GM21737 (cell line): ENCODE measurements around the gene GHR.

ENCODE experiments used
- ATAC-seq: cut with Tn5 transposase; IDR thresholded peaks from one replicate; pipeline ENCODE4 v1.9.1; 2021; ENCODE audit warnings: mild to moderate bottlenecking, moderate library complexity; ENCODE audit not compliant: unreplicated experiment

GHR gene

DNA sequence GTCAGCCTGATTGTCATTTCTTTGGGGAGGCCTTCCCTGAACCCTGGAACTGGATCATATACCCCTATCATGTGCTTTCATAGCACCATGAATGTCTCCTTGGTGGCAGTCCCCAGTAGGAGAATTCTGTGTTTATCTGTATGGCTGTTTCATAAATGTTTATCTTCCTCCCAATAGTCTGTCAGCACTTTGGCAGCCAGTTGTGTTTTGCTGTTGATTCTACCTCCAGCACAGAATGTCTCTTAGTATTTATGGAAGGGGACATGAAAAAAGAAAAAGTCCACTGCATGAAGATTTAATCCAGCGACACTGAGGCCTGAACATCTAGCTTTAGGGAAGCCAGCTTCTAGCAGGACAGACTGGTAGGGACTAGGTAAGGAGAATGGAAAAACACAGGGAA is 38.3 kb downstream of the GHR start:
- no peak for ATAC-seq

GRCh38 chr5:42462083-42462482 is 38.8 kb downstream of the GHR start:
- no peak for ATAC-seq

DNA sequence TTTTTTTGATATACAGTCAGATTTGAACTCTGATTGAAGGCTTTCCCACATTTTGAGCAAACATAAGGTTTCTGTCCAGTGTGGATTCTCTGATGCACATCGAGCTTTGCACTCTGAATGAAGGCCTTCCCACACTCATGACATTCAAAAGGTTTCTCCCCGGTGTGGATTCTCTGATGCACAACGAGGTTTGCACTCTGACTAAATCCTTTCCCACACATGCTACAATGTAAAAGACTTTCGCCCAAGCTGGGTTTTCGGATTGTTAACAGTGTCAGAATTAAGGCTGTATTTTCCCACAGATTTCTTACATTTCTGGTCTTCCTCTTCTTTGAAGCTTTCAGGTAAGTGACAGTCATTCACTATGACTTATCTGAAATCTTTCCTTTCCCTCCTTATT is 44.3 kb downstream of the GHR start:
- no peak for ATAC-seq

DNA sequence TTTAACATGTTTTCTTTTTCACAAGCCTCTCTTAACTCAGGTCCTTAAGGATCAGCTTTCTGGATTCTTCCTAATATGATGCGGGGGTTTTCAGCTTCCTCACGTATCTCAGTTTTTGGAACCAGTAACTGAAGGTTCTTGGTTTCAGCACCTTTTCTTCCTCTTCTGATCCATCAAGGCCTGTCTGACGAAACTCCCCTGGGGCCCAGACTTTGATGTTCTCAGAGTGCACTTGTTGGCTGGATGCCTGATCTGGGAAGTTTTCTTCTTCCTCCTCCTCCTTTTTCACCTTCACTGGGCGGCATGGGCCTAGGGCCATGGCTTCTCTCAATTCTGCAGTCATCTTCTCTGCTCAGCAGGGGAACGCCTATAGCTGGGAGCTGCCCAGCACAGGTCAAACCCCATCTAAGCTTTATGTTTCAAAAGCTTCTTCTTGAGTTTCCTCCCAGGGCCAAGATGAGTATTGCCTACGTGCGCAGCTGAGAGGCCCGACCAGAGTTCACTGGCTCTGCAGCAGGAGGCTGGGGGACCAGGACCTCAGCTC is 44.8 kb downstream of the GHR start:
- no peak for ATAC-seq

GRCh38 chr5:42483472-42484154 is 60.4 kb downstream of the GHR start:
- ATAC-seq = no peak

- ATAC-seq = no peak
Observed at GRCh38 chr5:42487077-42487476, 63.8 kb downstream of the GHR start.

GRCh38 chr5:42487821-42488220 is 64.6 kb downstream of the GHR start:
- no peak for ATAC-seq

DNA sequence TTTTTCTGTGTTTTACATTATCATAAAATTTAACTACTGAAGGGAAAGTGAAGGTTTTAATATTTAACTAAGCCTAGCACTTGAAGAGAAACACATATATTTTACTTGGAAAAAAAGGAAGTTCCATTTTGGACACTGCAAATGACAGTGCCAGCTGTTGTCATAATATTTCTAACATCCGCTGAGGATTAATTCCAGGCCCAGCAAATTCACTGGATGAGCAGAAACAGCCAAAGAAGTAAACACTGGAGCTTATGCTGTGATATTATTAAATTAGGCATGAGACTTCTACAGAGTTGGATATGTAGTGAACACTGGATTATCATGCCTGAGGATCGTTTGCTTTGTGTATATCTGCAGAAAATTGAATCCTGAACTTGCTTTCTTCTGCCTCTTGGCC is 67.6 kb downstream of the GHR start:
- no peak for ATAC-seq

GRCh38 chr5:42491699-42492098 is 68.5 kb downstream of the GHR start:
- no peak for ATAC-seq

DNA sequence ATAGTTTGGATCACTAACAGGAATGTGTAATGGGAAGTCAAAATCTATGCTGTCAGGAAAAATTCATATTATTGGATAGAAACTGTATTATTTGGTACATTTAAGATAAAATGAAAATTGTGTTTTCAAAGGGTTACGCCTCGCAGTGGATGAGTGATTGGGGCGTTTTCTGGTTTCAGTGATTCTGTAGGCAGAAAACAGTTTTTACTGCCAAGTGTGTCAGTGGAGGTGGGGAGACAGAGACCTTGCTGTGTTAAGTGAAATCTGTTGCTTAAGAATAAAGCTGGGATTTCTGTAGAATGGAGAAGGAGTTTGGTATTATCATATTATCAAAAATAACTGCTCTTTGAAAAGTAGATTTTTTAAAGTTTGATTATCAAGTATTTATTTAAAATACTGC is 69.7 kb downstream of the GHR start:
- no peak for ATAC-seq

DNA sequence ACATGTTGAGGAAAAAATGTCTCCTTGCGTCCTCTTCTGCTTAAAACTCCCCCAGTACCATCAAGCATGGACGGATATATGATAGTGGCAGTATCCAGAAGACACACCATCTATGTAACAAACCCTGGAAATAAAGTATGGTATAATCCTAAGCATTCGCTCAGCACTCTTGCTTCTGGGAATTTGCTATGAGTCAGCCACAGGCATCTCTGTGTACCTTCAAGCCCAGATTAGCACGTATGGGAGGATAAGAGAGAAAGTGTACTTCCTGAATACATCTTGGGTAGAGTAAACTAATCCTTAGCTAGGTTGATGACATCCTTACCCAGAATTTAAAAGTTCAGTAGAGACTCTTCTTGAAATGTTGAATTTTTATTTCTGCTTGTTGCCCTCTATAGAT is 71.2 kb downstream of the GHR start:
- no peak for ATAC-seq

GRCh38 chr5:42495914-42496313 is 72.7 kb downstream of the GHR start:
- ATAC-seq = no peak

DNA sequence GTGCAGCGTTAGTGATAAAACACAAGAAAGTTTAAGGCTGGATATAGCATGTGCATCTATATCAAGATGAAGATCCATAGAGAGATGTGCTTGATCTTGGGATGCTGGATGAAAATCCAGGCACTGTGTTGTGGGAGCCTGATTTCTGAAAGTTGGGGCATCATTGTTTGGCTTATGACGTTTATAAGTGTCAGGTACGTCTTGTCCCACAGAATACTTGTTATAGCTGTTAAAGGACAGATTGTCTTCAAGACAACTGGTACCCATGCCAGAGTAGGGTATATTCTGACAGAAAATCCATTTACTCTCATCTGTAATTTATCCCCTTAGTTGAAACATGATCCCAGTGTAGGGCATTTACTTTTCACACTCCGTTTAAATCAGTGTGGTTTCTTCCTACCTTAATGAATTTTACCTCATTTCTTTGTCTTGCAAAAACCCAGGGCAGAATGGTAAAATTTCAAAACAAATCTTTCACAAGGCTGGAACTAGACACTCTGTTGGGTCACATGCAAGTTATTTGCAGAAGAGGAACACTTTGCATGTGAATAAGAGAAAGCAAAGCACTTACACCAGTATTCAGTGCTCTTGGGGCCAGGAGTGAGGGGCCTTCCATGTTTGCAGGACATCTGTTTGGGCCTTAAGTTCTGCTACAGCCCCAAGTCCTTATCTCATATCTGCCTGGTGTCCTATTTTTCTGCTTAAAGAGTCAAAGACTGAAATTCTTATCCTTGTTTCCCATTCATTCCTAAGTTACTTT is 73.3 kb downstream of the GHR start:
- ATAC-seq = no peak

- ATAC-seq = no peak
Observed at GRCh38 chr5:42498000-42498399, 74.8 kb downstream of the GHR start.

GRCh38 chr5:42499016-42499415 is 75.8 kb downstream of the GHR start:
- no peak for ATAC-seq

- ATAC-seq = no peak
Observed at GRCh38 chr5:42500003-42500599, 76.9 kb downstream of the GHR start.

- ATAC-seq = no peak
Observed at GRCh38 chr5:42502613-42503470, 79.6 kb downstream of the GHR start.

DNA sequence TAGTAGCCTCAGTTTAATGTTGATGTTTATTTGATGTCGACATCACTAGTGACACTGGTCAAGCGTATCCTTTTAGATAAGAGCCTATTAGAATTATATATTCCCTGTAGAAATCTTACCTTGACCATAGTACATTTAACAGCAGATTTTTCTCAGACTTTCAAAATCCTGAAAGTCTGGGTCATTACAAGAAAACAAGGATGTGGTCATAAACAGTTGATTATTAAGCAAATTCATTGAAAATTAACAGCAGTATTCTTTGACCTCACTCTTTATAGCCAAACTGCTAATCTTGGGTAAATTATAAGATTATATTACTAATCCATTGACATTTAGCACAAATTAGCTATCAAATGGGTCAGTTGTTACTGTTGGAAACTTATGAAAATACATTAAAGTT is 83.4 kb downstream of the GHR start:
- no peak for ATAC-seq

DNA sequence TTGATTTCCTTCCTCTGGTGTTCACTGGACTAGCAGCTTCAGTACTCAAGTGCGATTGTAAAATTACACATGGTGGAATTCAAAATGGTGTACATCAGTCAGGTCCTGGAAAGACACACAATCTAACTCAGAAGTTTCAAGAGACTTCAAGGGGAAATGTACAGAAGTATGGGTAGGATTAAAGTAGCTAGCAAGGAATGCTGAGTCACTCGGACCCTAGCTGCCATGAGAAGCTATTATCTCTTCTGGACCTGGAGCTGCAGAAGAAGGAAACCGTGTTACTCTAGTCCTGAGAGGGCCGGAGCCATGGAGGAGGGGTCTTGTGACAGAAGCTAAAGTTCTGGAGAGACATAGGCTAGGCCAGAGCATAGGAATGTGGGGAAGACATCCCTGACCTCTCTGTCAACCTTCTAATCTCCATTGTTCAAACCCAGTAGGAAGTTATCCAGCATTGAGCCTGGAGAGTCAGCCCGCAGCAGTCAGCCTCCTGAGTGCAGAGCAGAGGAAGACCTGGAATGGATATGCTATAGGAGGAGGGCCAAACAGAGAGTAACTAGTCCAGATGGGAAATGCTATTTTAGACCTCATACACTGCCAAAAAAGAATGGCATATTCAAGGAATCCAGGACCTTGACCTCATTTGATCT is 84.3 kb downstream of the GHR start:
- ATAC-seq = no peak

DNA sequence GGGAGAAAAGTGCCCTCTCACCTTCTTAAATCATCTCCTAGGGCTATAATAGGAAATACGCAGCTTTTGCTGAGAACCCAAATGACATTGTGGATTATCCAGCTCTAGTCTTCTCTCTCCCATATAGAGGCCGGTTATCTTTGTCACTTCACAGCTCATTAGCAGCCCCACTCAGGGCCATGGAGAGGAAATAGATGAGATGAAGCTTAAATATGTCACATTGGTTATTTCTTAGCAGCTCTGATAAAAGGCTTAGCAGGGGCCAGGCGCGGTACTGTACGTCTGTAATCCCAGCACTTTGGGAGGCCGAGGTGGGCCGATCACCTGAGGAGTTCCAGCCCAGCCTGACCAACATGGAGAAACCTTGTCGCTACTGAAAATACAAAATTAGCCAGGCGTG is 90.0 kb downstream of the GHR start:
- ATAC-seq = no peak

GRCh38 chr5:42514754-42515153 is 91.5 kb downstream of the GHR start:
- no peak for ATAC-seq
